Neural progenitor cell (in vitro differentiated cells): ENCODE results near the gene SLC34A1. TPM values are rescaled to one million over a fixed set of nuclear protein-coding genes. Genes with fewer than 3 reads are reported as not detected.

Experiments used
- DNase-seq: peaks from one replicate; pipeline ENCODE4 v3.0.0-alpha.2; 2016; ENCODE audit warnings: low spot score
- H2AFZ ChIP-seq: fragments of 200-600 bp; sonication (generic); replicated peaks from 2 replicates; pipeline ENCODE4 v1.6.1; 2016; ENCODE audit warnings: antibody characterized with exemption
- H3F3A ChIP-seq: fragments of 200-600 bp; sonication (generic); 2 replicates; pipeline ENCODE4 v1.6.1; 2016; ENCODE audit warnings: antibody characterized with exemption, low read depth
- H3K27ac ChIP-seq: fragments of 200-600 bp; sonication (generic); 2 replicates; pipeline ENCODE4 v1.5.1; 2016; ENCODE audit warnings: mild to moderate bottlenecking
- H3K27me3 ChIP-seq: fragments of 200-600 bp; sonication (generic); 2 replicates; pipeline ENCODE4 v1.6.1; 2016; ENCODE audit warnings: mild to moderate bottlenecking, moderate library complexity
- H3K36me3 ChIP-seq: fragments of 200-600 bp; sonication (generic); 2 replicates; pipeline ENCODE4 v1.5.1; 2016
- H3K4me1 ChIP-seq: fragments of 200-600 bp; sonication (generic); 2 replicates; pipeline ENCODE4 v1.6.1; 2016; ENCODE audit warnings: mixed run types
- H3K4me2 ChIP-seq: fragments of 200-600 bp; sonication (generic); 2 replicates; pipeline ENCODE4 v1.6.1; 2016
- H3K4me3 ChIP-seq: fragments of 200-600 bp; sonication (generic); 2 replicates; pipeline ENCODE4 v1.5.1; 2016
- H3K79me2 ChIP-seq: fragments of 200-600 bp; sonication (generic); 2 replicates; pipeline ENCODE4 v1.6.1; 2016; ENCODE audit warnings: low read depth
- H3K9ac ChIP-seq: fragments of 200-600 bp; sonication (generic); 2 replicates; pipeline ENCODE4 v1.6.1; 2016
- H3K9me3 ChIP-seq: fragments of 200-600 bp; sonication (generic); 2 replicates; pipeline ENCODE4 v1.5.1; 2016; ENCODE audit warnings: low read depth
- H4K20me1 ChIP-seq: fragments of 200-600 bp; sonication (generic); 2 replicates; pipeline ENCODE4 v1.6.1; 2016; ENCODE audit warnings: low read depth
- H3K27ac Mint-ChIP-seq: 3 replicates; pipeline ENCODE4 v1.8.0; 2021; ENCODE audit warnings: mixed read lengths
- H3K27me3 Mint-ChIP-seq: 2 replicates; pipeline ENCODE4 v1.8.0; 2022; ENCODE audit warnings: low read depth, mild to moderate bottlenecking, inconsistent platforms, moderate library complexity, mixed read lengths; ENCODE audit not compliant: insufficient read depth
- H3K36me3 Mint-ChIP-seq: 3 replicates; pipeline ENCODE4 v1.8.0; 2021; ENCODE audit warnings: mixed read lengths
- H3K4me1 Mint-ChIP-seq: 3 replicates; pipeline ENCODE4 v1.8.0; 2021; ENCODE audit warnings: mixed read lengths
- H3K4me3 Mint-ChIP-seq: 3 replicates; pipeline ENCODE4 v1.8.0; 2021; ENCODE audit warnings: mild to moderate bottlenecking, moderate library complexity, mixed read lengths
- H3K9me3 Mint-ChIP-seq: 3 replicates; pipeline ENCODE4 v1.8.0; 2020; ENCODE audit warnings: mixed read lengths
- EZH2 ChIP-seq: fragments of 200-600 bp; sonication (generic); IDR thresholded peaks from 2 replicates; pipeline ENCODE4 v1.6.1; 2017; ENCODE audit warnings: antibody characterized with exemption, mild to moderate bottlenecking, moderate library complexity
- EZH2phosphoT487 ChIP-seq: fragments of 200-600 bp; sonication (generic); IDR thresholded peaks from 2 replicates; pipeline ENCODE4 v1.6.1; 2017; ENCODE audit warnings: antibody characterized with exemption
- total RNA-seq: library from RNA; depleted of rRNA; stranded (reverse); fragments of >200 nt; gene quantifications from 2 replicates; pipeline ENCODE4 v1.2.3, GENCODE V29; 2015; ENCODE audit warnings: low replicate concordance
- TF ChIP-seq, protein P1 (sequence below): fragments of 200-600 bp; sonication (generic); IDR thresholded peaks from 2 replicates; pipeline ENCODE4 v1.5.1; 2017; ENCODE audit warnings: antibody characterized with exemption, mild to moderate bottlenecking

The SLC34A1 gene
- total RNA-seq, 1 donor from 2014 or later = not detected

DNA sequence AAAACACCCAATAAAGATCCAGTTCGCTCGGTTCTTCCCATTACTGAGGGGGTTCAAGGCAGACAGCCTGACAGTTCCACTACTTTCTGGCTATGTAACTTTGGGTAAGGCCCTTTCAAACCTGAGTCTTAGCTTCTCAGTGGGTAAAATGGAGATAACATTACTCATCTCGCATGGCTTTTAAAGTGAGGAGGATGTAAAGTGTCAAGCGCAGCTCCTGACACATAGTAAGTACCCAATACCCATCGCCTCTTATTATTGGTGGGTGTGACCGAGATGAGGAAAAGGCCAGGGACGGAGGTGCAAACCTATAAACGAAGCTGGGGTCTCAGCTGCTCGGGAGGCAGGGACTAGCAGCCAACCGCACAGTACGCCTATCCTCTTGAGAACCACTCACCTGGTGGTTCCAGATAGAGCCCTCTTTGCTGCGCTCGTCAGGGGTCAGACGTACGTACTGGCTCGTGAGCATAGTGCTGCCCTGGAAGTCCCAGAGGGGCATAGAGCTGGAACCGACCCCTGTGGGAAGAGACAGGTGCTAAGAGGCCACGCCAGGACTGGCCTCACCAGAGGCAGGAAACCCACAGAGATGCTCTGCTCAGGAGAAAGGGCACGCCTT, 33.4 kb upstream of the SLC34A1 start:
- Histone ChIP-seq H4K20me1 (peaks cover 16% of the 10 kb centered on the region), H3K9me3 (no peaks in the 10 kb centered on the region), H3K36me3 (peaks cover 4% of the 10 kb centered on the region), H3F3A (peaks cover 22% of the 10 kb centered on the region), H3K27me3 (peaks cover 9% of the 10 kb centered on the region), H3K79me2 (peaks cover 54% of the 10 kb centered on the region), H3K4me2 (peak overlapping the region; percentile 95), H3K4me1 (peaks cover 12% of the 10 kb centered on the region), H2AFZ (peak overlapping the region; percentile 93), H3K9ac (peak overlapping the region; percentile 91), H3K4me3 (peak overlapping the region; percentile 80), H3K27ac (no peak overlapping the region)
- H3K4me3 Mint-ChIP-seq = peak overlapping the region; percentile 98
- TF ChIP-seq EZH2 (no peak), EZH2phosphoT487 (no peak)
- TF ChIP-seq, protein P1, sequence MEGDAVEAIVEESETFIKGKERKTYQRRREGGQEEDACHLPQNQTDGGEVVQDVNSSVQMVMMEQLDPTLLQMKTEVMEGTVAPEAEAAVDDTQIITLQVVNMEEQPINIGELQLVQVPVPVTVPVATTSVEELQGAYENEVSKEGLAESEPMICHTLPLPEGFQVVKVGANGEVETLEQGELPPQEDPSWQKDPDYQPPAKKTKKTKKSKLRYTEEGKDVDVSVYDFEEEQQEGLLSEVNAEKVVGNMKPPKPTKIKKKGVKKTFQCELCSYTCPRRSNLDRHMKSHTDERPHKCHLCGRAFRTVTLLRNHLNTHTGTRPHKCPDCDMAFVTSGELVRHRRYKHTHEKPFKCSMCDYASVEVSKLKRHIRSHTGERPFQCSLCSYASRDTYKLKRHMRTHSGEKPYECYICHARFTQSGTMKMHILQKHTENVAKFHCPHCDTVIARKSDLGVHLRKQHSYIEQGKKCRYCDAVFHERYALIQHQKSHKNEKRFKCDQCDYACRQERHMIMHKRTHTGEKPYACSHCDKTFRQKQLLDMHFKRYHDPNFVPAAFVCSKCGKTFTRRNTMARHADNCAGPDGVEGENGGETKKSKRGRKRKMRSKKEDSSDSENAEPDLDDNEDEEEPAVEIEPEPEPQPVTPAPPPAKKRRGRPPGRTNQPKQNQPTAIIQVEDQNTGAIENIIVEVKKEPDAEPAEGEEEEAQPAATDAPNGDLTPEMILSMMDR = no peak
- no peaks in the 10 kb centered on the region for H3K36me3 Mint-ChIP-seq
- DNase-seq = no peak
- H3K4me1 Mint-ChIP-seq = peaks cover 30% of the 10 kb centered on the region
- H3K9me3 Mint-ChIP-seq = peaks cover 2% of the 10 kb centered on the region
- H3K27ac Mint-ChIP-seq = peak overlapping the region; percentile 100
- H3K27me3 Mint-ChIP-seq = peaks cover 10% of the 10 kb centered on the region

DNA sequence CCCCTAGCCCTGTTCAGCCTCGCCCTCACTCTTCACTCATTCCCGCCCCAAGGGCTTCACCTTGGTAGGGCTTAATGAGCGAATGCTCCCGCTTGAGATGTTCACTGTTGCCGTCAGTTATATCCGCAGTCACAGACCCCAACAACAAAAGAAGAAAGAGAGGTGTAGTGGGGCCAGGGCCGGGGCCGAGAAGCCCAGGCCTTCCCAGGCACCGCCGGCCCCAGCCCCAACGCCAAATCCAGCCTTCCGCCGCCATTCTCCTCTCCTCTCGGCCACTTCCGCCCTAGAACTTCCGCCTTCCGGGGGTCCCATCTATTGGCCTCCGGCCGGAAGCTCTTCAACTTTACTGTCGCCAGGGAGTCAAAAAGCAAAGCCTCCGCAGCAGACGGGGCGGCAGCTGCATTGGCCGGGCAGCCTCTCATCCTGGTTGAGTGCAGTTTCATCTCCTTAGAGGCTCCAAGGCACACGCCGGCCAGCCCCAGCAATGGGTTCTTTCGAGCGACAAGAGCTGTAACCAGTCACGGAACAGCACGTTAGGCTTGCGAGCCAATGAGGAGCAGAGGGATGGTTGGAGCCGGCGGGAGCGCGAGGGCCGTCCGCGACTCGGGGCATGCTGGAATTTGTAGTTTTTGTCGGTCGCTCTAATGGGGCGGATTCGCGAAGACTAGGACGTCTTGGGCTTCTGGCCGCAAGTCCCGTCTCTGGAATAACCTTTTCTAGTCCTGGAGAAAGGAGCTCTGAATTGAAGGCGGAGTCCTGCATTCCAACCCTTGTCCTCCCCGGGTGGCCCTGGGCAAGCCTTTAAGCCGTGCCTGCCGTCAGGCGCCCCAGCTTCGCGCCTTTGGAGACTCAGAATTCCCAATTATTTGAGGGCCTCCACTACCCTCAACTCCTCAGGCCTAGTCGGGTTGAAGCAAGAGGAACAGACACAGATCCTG, 32.6 kb upstream of the SLC34A1 start, which contains the start of gene LMAN2:
Gene LMAN2, minus strand, starts transcription at position 277 of the 938 bp plus-strand sequence. Its CDS starts 21 bp downstream, at position 256.
- Mint-ChIP-seq H3K4me3 (peak within 1 kb of the TSS; percentile 98), H3K4me1 (peaks cover 30% of the 10 kb centered on the region), H3K9me3 (peaks cover 2% of the 10 kb centered on the region), H3K27me3 (peaks cover 13% of the 10 kb centered on the region), H3K27ac (peak within 1 kb of the TSS; percentile 100), H3K36me3 (no peaks in the 10 kb centered on the region)
- H2AFZ ChIP-seq = peak within 1 kb of the TSS; percentile 93
- H3K4me1 ChIP-seq = peaks cover 12% of the 10 kb centered on the region
- peak within 1 kb of the TSS; percentile 95 for H3K4me2 ChIP-seq
- peak within 1 kb of the TSS; percentile 91 for H3K9ac ChIP-seq
- peak within 1 kb of the TSS; percentile 80 for H3K4me3 ChIP-seq
- TF ChIP-seq EZH2phosphoT487 = no peak
- TF ChIP-seq EZH2 = no peak
- TF ChIP-seq, protein P1 = no peak
- H3K27me3 ChIP-seq = peaks cover 9% of the 10 kb centered on the region
- H3K79me2 ChIP-seq = peaks cover 47% of the 10 kb centered on the region
- peaks cover 4% of the 10 kb centered on the region for H3K36me3 ChIP-seq
- H4K20me1 ChIP-seq = peaks cover 16% of the 10 kb centered on the region
- H3F3A ChIP-seq = peaks cover 22% of the 10 kb centered on the region
- DNase-seq = peak; percentile 96
- H3K27ac ChIP-seq = peak within 1 kb of the TSS; percentile 97
- no peaks in the 10 kb centered on the region for H3K9me3 ChIP-seq

DNA sequence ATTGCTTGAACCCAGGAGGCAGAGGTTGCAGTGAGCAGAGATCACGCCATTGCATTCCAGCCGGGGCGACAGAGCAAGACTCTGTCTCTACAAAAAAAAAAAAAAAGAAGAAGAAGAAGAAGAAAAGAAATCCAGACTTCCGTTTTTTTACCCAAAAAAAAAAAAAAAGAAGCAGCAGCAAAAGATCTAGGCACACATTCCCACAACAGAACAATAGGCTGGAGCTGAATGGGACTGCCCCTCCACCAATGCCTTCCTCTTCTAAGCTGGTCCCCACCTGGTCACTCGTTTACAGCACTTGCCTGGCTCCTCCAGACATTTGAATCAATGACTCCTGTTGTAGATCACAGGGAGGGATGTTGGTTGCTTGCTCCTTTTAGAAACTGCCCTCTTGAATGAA, 31.1 kb upstream of the SLC34A1 start:
- Histone ChIP-seq H3K4me1 (peaks cover 12% of the 10 kb centered on the region), H3K4me2 (no peak overlapping the region), H3K9ac (no peak overlapping the region), H3K79me2 (peaks cover 32% of the 10 kb centered on the region), H2AFZ (no peak overlapping the region), H3K36me3 (no peaks in the 10 kb centered on the region), H3K27me3 (peaks cover 9% of the 10 kb centered on the region), H3K27ac (no peak overlapping the region), H3F3A (peaks cover 22% of the 10 kb centered on the region), H3K9me3 (no peaks in the 10 kb centered on the region), H3K4me3 (no peak overlapping the region), H4K20me1 (peaks cover 8% of the 10 kb centered on the region)
- TF ChIP-seq, protein P1 = no peak
- TF ChIP-seq EZH2 = no peak
- TF ChIP-seq EZH2phosphoT487 = no peak
- no peak for DNase-seq
- no peaks in the 10 kb centered on the region for H3K36me3 Mint-ChIP-seq
- H3K9me3 Mint-ChIP-seq = peaks cover 2% of the 10 kb centered on the region
- no peak overlapping the region for H3K27ac Mint-ChIP-seq
- peak overlapping the region; percentile 63 for H3K4me3 Mint-ChIP-seq
- H3K27me3 Mint-ChIP-seq = peaks cover 14% of the 10 kb centered on the region
- H3K4me1 Mint-ChIP-seq = peaks cover 38% of the 10 kb centered on the region
